GDM1 (cell line): Measurements from ENCODE around the gene SCUBE1.

Experiments
- DNase-seq: peaks from one replicate; lab custom pipeline; 2025; lab: John Stamatoyannopoulos, UW

Gene SCUBE1

DNA sequence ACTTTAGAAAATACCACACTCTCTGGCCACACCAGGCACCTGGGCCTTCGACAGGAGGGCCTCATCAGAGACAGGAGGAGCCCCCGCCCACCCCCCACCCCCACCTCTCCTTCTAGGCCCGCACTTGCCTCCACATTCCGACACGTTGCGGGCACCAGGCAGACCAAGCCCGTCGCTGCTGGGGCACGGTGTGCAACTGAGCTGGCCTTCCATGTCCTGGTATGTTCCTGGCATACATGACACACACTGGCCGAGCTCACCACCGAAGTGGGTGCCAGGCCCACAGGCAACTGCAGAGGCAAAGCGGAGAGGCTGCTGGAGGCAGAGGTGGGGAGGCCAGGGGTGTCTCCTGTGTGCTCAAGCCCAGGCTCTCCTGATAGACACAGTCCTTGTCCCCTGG lies 129.2 kb downstream of the SCUBE1 start:
- no peak for DNase-seq

GRCh38 chr22:43213051-43213450 lies 130.1 kb downstream of the SCUBE1 start:
- no peak for DNase-seq

- no peak for DNase-seq
These were observed 130.7 kb downstream of the SCUBE1 start for GRCh38 chr22:43212434-43212952.

GRCh38 chr22:43211941-43212433 lies 131.2 kb downstream of the SCUBE1 start:
- no peak for DNase-seq

DNA sequence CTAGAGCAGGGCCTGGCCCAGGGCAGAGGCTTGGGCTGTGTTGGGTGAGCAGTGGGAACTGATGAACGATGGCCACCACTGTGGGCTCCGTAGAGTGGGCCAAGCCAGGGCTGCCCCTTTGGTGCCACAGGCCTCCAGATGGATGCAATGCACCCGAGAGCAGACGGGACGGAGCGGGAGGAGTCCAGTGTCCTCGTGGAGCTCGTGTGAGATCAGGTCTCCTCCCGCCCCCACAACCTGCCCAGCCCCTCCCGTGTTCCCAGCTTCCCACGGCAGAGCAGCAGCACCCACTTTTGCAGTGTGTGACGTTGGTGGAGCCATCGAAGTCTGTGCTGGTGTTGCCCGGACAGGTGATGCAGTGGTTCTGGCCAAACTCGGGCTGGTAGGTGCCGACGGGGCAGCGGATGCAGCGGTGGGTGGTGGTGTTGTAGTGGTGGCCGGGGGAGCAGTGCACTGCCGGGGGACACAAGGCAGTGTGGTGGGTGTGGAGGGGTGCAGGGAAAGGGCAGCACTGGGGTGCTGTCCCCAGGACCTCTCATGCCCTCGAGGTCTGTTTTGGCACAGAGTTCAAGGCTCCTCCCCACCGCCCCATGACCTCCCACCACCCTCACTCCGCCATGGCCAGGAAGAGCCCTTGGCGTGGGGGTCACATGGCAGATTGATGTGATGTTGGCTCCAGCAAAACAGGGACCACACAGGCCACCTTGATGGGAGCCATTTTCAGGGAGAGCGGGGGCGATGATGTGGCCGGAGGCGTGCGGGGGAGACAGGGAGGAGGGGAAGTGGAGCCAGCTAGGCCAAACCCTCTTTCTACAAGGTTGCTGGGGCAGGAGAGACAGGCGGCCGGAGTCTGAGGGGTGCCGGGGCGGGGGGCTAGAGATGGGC lies 132.3 kb downstream of the SCUBE1 start:
- no peak for DNase-seq

- no peak for DNase-seq
These were observed 133.2 kb downstream of the SCUBE1 start for GRCh38 chr22:43209971-43210370.

- no peak for DNase-seq
These were observed 133.7 kb downstream of the SCUBE1 start for GRCh38 chr22:43209523-43209890.

GRCh38 chr22:43208703-43209522 lies 134.3 kb downstream of the SCUBE1 start:
- no peak for DNase-seq

GRCh38 chr22:43207849-43208702 lies 135.1 kb downstream of the SCUBE1 start:
- no peak for DNase-seq

GRCh38 chr22:43207386-43207785 lies 135.8 kb downstream of the SCUBE1 start:
- DNase-seq, result no peak

DNA sequence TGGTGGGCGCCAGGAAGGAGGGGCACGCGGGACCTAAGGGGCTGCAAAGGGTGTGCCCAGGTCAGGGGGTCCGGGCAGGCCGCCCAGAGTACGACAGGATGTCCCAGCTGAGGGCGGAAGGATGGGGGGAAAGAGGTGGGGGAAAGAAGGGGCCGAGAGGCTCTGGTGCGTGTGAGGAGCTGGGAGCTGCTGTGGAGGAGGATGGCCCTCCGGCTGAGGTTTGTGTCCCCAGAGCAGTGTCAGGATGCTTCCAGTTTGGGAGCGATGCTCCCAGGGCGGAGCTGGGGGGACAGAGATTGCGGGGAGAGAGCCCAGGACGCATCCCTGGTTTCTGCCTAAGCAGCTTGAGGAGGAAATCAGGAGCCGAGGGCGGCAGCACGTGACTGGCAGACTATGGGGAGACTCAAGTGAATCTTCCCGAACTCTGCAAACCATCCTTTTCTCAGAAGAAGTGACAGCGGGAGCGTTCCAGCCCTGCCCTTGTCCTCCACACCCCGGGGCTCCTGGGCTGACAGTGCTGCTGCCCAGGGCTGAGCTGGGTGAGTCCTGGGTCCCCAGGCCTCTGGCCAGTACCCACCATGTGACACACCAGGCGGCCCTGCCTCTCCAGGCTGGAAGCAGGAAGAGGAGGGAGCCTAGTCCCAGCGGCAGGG lies 136.5 kb downstream of the SCUBE1 start:
- no peak for DNase-seq

GRCh38 chr22:43205748-43206508 lies 137.2 kb downstream of the SCUBE1 start:
- no peak for DNase-seq

DNA sequence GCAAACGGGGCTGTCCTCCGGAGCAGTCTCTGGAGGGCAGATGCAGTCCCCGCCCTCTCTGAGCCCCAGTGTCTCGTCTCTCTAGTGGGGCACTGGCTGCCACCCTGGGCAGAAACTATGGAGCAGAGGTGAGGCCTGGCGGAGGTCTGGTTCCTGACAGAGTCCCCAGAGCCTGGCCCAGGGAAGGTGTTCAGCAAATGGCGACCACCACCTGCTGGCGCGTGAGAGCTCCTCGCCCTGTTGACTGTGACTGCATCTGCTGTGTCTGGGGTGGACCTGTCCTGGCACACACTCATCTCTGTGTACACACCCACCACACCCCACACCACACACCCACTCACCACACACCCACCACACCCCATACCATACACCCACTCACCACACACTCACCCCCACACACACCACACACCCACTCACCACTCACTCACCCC lies 137.9 kb downstream of the SCUBE1 start:
- no peak for DNase-seq

DNA sequence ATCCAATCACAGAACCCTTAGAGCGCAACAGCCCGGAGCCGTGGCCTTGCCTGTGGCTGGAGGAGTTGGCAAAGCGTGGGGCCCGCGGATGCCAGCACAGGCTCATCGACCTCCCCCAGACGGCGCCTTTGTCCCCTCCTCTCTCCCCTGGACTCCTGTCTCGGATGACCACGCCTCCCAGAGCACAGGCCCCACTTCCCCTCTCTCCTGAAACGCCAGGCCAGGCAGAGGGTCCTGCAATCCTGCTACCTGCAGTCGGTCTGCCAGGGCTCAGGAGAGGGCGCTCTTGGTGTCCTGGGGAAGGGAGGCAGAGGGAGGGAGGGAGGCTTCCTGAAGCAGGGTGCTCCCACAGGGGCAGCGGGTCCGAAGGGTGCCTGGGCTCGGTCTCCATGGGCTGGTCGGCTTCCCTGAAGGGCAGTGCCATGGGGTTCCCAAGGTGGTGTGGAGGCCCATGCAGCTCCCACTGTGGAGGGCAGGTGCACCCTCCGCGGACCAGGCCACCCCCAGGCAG lies 139.6 kb downstream of the SCUBE1 start:
- no peak for DNase-seq

- no peak for DNase-seq
These were observed 140.3 kb downstream of the SCUBE1 start for GRCh38 chr22:43202756-43203410.

DNA sequence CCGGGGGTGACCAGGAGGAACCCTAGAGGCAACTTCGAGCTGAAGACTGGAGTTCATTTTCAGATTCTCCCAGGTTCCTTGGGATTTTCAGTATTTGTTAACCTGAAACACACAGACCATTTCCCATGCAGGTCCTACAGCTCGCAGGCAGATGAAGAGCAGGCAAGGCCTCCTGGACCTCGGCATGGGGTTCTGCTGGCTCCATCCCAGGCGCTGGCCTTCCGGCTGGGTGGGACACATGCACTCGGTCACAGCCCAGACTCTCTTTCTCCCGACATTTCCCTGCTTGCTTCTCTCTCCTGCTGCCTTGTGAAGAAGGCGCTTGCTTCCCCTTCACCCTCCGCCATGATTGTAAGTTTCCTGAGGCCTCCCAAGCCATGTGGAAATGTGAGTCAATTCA lies 140.8 kb downstream of the SCUBE1 start:
- DNase-seq, result no peak

DNA sequence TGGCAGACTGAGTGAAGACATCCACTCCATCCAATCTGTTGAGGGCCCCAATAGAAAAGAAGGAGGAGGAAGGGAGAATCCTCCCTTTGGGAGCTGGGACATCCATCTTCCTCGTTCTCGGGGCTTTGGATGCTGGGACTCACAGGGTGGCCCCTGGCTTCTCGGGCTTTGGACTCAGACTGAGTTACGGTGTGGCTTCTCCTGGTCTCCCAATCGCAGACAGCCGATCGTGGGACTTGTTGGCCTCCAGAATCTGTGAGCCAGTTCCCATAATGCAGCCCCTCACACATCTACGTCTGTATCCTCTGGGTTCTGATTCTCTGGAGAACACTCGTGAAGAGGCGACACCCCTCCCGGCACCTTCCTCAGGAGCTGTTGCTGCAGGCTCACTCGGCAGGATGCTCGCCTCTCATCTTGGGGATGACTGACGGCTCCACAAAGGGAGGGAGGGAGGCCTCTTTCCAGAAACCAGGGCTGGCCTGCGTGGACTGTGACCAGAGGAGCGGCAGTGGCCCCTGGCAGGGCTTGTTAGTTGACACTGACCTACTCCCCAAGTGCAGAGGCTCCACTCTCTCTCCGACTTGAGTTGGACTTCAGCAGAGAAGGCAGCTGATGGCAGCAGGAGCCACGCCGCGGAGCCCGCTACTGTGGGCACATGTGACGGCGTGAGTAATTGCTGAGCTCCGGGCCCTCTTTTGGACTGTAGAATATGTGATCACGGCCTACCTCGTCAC lies 141.5 kb downstream of the SCUBE1 start:
- DNase-seq, result no peak

DNA sequence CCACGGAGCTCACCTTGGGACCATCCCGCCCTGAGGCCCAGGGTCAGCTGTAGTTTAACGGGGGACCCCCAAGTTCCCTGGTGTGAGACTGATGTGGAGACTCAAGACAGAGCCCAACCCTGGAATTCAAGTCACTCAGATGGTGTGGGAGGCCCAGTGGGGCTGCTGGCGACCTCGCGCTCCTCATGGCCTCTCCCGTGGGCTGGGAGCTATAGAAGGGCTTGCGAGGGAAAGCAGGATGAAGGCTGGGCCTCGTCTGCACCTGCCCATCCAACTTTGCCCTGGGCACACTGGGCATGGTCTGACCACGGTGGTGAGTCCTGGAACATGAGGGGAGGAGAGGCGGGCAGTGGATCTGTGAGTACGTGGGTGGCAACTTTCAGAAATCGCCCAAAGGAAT lies 142.6 kb downstream of the SCUBE1 start:
- DNase-seq, result no peak

GRCh38 chr22:43200031-43200430 lies 143.1 kb downstream of the SCUBE1 start:
- no peak for DNase-seq
